Neural progenitor cell (in vitro differentiated cells): Measurements from ENCODE around the gene CNTNAP2. TPM values are rescaled to one million over a fixed set of nuclear protein-coding genes. Genes with fewer than 3 reads are reported as not detected.

Experiments
- DNase-seq: peaks from one replicate; pipeline ENCODE4 v3.0.0-alpha.2; 2016; ENCODE audit warnings: low spot score
- H2AFZ ChIP-seq: fragments of 200-600 bp; sonication (generic); replicated peaks from 2 replicates; pipeline ENCODE4 v1.6.1; 2016; ENCODE audit warnings: antibody characterized with exemption
- H3F3A ChIP-seq: fragments of 200-600 bp; sonication (generic); 2 replicates; pipeline ENCODE4 v1.6.1; 2016; ENCODE audit warnings: antibody characterized with exemption, low read depth
- H3K27ac ChIP-seq: fragments of 200-600 bp; sonication (generic); 2 replicates; pipeline ENCODE4 v1.5.1; 2016; ENCODE audit warnings: mild to moderate bottlenecking
- H3K27me3 ChIP-seq: fragments of 200-600 bp; sonication (generic); 2 replicates; pipeline ENCODE4 v1.6.1; 2016; ENCODE audit warnings: mild to moderate bottlenecking, moderate library complexity
- H3K36me3 ChIP-seq: fragments of 200-600 bp; sonication (generic); 2 replicates; pipeline ENCODE4 v1.5.1; 2016
- H3K4me1 ChIP-seq: fragments of 200-600 bp; sonication (generic); 2 replicates; pipeline ENCODE4 v1.6.1; 2016; ENCODE audit warnings: mixed run types
- H3K4me2 ChIP-seq: fragments of 200-600 bp; sonication (generic); 2 replicates; pipeline ENCODE4 v1.6.1; 2016
- H3K4me3 ChIP-seq: fragments of 200-600 bp; sonication (generic); 2 replicates; pipeline ENCODE4 v1.5.1; 2016
- H3K79me2 ChIP-seq: fragments of 200-600 bp; sonication (generic); 2 replicates; pipeline ENCODE4 v1.6.1; 2016; ENCODE audit warnings: low read depth
- H3K9ac ChIP-seq: fragments of 200-600 bp; sonication (generic); 2 replicates; pipeline ENCODE4 v1.6.1; 2016
- H3K9me3 ChIP-seq: fragments of 200-600 bp; sonication (generic); 2 replicates; pipeline ENCODE4 v1.5.1; 2016; ENCODE audit warnings: low read depth
- H4K20me1 ChIP-seq: fragments of 200-600 bp; sonication (generic); 2 replicates; pipeline ENCODE4 v1.6.1; 2016; ENCODE audit warnings: low read depth
- H3K27ac Mint-ChIP-seq: 3 replicates; pipeline ENCODE4 v1.8.0; 2021; ENCODE audit warnings: mixed read lengths
- H3K27me3 Mint-ChIP-seq: 2 replicates; pipeline ENCODE4 v1.8.0; 2022; ENCODE audit warnings: low read depth, mild to moderate bottlenecking, inconsistent platforms, moderate library complexity, mixed read lengths; ENCODE audit not compliant: insufficient read depth
- H3K36me3 Mint-ChIP-seq: 3 replicates; pipeline ENCODE4 v1.8.0; 2021; ENCODE audit warnings: mixed read lengths
- H3K4me1 Mint-ChIP-seq: 3 replicates; pipeline ENCODE4 v1.8.0; 2021; ENCODE audit warnings: mixed read lengths
- H3K4me3 Mint-ChIP-seq: 3 replicates; pipeline ENCODE4 v1.8.0; 2021; ENCODE audit warnings: mild to moderate bottlenecking, moderate library complexity, mixed read lengths
- H3K9me3 Mint-ChIP-seq: 3 replicates; pipeline ENCODE4 v1.8.0; 2020; ENCODE audit warnings: mixed read lengths
- EZH2 ChIP-seq: fragments of 200-600 bp; sonication (generic); IDR thresholded peaks from 2 replicates; pipeline ENCODE4 v1.6.1; 2017; ENCODE audit warnings: antibody characterized with exemption, mild to moderate bottlenecking, moderate library complexity
- EZH2phosphoT487 ChIP-seq: fragments of 200-600 bp; sonication (generic); IDR thresholded peaks from 2 replicates; pipeline ENCODE4 v1.6.1; 2017; ENCODE audit warnings: antibody characterized with exemption
- total RNA-seq: library from RNA; depleted of rRNA; stranded (reverse); fragments of >200 nt; gene quantifications from 2 replicates; pipeline ENCODE4 v1.2.3, GENCODE V29; 2015; ENCODE audit warnings: low replicate concordance
- TF ChIP-seq, protein P1 (sequence below): fragments of 200-600 bp; sonication (generic); IDR thresholded peaks from 2 replicates; pipeline ENCODE4 v1.5.1; 2017; ENCODE audit warnings: antibody characterized with exemption, mild to moderate bottlenecking

Gene CNTNAP2
- total RNA-seq, 1 donor from 2014 or later = 126 TPM

GRCh38 chr7:147079921-147080420 is 963.4 kb downstream of the CNTNAP2 start:
- Histone ChIP-seq H3K79me2 (no peaks in the 10 kb centered on the region), H3K9ac (no peak overlapping the region), H2AFZ (no peak overlapping the region), H3F3A (no peaks in the 10 kb centered on the region), H3K27ac (no peak overlapping the region), H3K4me3 (no peak overlapping the region), H3K27me3 (no peaks in the 10 kb centered on the region), H3K36me3 (no peaks in the 10 kb centered on the region), H4K20me1 (no peaks in the 10 kb centered on the region), H3K9me3 (no peaks in the 10 kb centered on the region), H3K4me1 (no peaks in the 10 kb centered on the region), H3K4me2 (no peak overlapping the region)
- no peaks in the 10 kb centered on the region for H3K9me3 Mint-ChIP-seq
- H3K36me3 Mint-ChIP-seq = no peaks in the 10 kb centered on the region
- no peaks in the 10 kb centered on the region for H3K4me1 Mint-ChIP-seq
- no peak overlapping the region for H3K27ac Mint-ChIP-seq
- no peak for TF ChIP-seq EZH2phosphoT487
- DNase-seq = no peak
- H3K27me3 Mint-ChIP-seq = no peaks in the 10 kb centered on the region
- no peak overlapping the region for H3K4me3 Mint-ChIP-seq

DNA sequence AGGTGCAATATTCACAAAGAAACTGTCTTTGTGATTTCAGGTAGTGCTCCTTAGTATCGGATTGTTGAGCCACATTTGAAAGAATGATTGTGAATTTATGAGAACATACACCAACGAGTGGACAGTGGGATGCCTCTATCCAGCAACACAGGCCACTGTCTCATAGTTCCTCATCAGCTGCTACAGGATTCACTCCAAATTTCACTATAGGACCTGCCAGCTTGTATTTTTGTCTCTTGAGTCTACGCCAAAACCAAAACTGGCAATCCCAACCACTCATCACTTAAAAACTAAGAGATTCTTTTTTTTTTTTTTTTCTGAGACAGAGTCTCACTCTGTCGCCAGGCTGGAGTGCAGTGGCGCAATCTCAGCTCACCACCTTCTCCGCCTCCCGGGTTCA is 964.5 kb downstream of the CNTNAP2 start:
- no peaks in the 10 kb centered on the region for H3K36me3 ChIP-seq
- Mint-ChIP-seq H3K27me3 (peaks cover 2% of the 10 kb centered on the region), H3K9me3 (no peaks in the 10 kb centered on the region), H3K36me3 (no peaks in the 10 kb centered on the region), H3K27ac (no peak overlapping the region), H3K4me1 (no peaks in the 10 kb centered on the region), H3K4me3 (no peak overlapping the region)
- no peaks in the 10 kb centered on the region for H3K27me3 ChIP-seq
- H2AFZ ChIP-seq = no peak overlapping the region
- no peak overlapping the region for H3K27ac ChIP-seq
- DNase-seq = no peak
- no peak overlapping the region for H3K4me2 ChIP-seq
- no peaks in the 10 kb centered on the region for H3F3A ChIP-seq
- H4K20me1 ChIP-seq = no peaks in the 10 kb centered on the region
- no peak overlapping the region for H3K4me3 ChIP-seq
- no peaks in the 10 kb centered on the region for H3K9me3 ChIP-seq
- H3K4me1 ChIP-seq = no peaks in the 10 kb centered on the region
- H3K79me2 ChIP-seq = no peaks in the 10 kb centered on the region
- H3K9ac ChIP-seq = no peak overlapping the region
- no peak for TF ChIP-seq EZH2
- TF ChIP-seq, protein P1, sequence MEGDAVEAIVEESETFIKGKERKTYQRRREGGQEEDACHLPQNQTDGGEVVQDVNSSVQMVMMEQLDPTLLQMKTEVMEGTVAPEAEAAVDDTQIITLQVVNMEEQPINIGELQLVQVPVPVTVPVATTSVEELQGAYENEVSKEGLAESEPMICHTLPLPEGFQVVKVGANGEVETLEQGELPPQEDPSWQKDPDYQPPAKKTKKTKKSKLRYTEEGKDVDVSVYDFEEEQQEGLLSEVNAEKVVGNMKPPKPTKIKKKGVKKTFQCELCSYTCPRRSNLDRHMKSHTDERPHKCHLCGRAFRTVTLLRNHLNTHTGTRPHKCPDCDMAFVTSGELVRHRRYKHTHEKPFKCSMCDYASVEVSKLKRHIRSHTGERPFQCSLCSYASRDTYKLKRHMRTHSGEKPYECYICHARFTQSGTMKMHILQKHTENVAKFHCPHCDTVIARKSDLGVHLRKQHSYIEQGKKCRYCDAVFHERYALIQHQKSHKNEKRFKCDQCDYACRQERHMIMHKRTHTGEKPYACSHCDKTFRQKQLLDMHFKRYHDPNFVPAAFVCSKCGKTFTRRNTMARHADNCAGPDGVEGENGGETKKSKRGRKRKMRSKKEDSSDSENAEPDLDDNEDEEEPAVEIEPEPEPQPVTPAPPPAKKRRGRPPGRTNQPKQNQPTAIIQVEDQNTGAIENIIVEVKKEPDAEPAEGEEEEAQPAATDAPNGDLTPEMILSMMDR = no peak
- no peak for TF ChIP-seq EZH2phosphoT487

GRCh38 chr7:147089051-147089461 is 972.5 kb downstream of the CNTNAP2 start:
- peaks cover 2% of the 10 kb centered on the region for H3K27me3 Mint-ChIP-seq
- no peaks in the 10 kb centered on the region for H3K9me3 Mint-ChIP-seq
- TF ChIP-seq EZH2phosphoT487 (no peak), EZH2 (no peak)
- TF ChIP-seq, protein P1 = no peak
- Histone ChIP-seq H3K36me3 (no peaks in the 10 kb centered on the region), H3K4me3 (no peak overlapping the region), H3K4me1 (no peaks in the 10 kb centered on the region), H4K20me1 (no peaks in the 10 kb centered on the region), H2AFZ (no peak overlapping the region), H3K27me3 (no peaks in the 10 kb centered on the region), H3K27ac (no peak overlapping the region), H3F3A (no peaks in the 10 kb centered on the region), H3K79me2 (no peaks in the 10 kb centered on the region), H3K9me3 (no peaks in the 10 kb centered on the region), H3K9ac (no peak overlapping the region), H3K4me2 (no peak overlapping the region)
- no peak overlapping the region for H3K4me3 Mint-ChIP-seq
- no peaks in the 10 kb centered on the region for H3K36me3 Mint-ChIP-seq
- DNase-seq = no peak
- H3K4me1 Mint-ChIP-seq = peaks cover 5% of the 10 kb centered on the region
- H3K27ac Mint-ChIP-seq = no peak overlapping the region

DNA sequence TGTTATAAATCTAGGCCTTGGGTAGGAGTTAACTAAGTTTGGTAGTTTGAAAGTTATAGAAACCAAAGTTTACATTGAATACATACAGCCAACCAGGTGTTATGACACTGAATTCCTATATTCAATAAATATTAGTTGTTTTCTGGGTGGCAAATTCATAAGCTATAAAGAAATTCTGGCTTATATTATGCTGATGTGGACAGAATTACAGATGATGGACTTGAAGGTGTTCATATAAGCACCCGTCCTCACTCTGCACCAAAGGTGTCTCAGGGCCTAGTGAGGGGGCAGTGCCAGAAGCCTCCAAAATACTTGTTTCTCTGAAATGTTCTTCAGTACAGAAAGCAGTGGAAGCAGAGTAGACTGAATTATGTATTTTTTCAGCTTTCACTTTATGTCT is 973.0 kb downstream of the CNTNAP2 start:
- no peaks in the 10 kb centered on the region for H3K36me3 Mint-ChIP-seq
- no peak overlapping the region for H3K27ac Mint-ChIP-seq
- no peaks in the 10 kb centered on the region for H3F3A ChIP-seq
- TF ChIP-seq EZH2phosphoT487 (no peak), EZH2 (no peak)
- TF ChIP-seq, protein P1 = no peak
- H2AFZ ChIP-seq = no peak overlapping the region
- no peaks in the 10 kb centered on the region for H3K9me3 ChIP-seq
- peaks cover 5% of the 10 kb centered on the region for H3K4me1 Mint-ChIP-seq
- no peak for DNase-seq
- no peaks in the 10 kb centered on the region for H3K27me3 ChIP-seq
- H3K27me3 Mint-ChIP-seq = peaks cover 2% of the 10 kb centered on the region
- H3K4me3 Mint-ChIP-seq = no peak overlapping the region
- no peak overlapping the region for H3K4me3 ChIP-seq
- no peak overlapping the region for H3K9ac ChIP-seq
- H3K27ac ChIP-seq = no peak overlapping the region
- no peaks in the 10 kb centered on the region for H3K4me1 ChIP-seq
- H3K36me3 ChIP-seq = no peaks in the 10 kb centered on the region
- H3K79me2 ChIP-seq = no peaks in the 10 kb centered on the region
- H3K4me2 ChIP-seq = no peak overlapping the region
- no peaks in the 10 kb centered on the region for H4K20me1 ChIP-seq
- no peaks in the 10 kb centered on the region for H3K9me3 Mint-ChIP-seq
